ENCODE measurements around the gene BCL2L1. TPM values are rescaled to one million over a fixed set of nuclear protein-coding genes. Genes with fewer than 3 reads are reported as not detected.

BCL2L1 gene
- total and polyA plus RNA-seq, 2 experiments from 2014 or later: 42.4 to 110 TPM

DNA sequence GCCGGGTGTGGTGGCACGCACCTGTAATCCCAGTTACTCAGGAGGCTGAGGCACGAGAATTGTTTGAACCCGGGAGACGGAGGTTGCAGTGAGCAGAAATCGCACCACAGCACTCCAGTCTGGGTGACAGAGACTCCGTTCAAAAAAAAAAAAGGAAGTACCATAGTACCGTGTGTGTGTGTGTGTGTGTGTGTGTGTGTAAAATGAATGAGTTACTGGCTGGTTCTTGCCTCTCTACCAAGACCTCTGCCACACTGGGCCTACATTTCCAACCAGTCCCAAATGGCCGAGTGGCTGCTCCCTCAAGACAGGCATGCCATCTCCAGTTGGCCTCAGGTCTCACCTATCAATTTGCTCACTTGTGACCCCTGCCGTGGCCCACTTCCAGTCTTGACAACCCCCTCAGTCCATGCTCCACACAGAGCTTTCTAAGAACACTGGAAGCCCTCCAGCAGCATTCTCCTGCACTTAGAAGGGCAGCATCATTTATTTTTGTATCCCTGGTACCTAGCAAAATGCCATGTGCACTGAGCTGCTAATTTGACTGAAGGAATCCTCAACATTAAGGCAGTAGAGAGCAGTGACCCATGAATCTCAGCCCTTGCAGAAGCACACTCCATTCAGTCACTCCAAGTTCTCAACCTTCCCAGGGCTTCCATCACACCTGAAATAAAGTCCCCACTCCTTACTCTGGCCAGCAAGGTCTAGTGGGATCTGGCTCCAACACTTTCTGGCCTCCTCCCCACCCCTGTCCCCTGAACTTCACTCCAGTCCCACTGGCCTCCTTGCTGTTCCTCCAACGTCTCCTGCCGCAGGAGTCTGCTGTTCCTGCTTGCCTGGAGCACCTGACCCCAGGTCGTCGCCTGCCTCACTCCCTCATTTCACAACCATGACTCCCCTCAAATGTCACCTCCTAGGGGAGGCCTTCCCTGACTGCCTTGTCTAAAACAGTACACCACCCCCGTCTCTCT lies 55.1 kb downstream of the BCL2L1 start:
- Mint-ChIP-seq H3K27me3 (ENCODE audit: insufficient read depth, low read depth, poor library complexity) (peaks cover 4% of the 10 kb centered on the region), H3K27ac (no peak overlapping the region; the same call in 1 of the 2 replicates), H3K4me3 (no peak overlapping the region), H3K9me3 (no peaks in the 10 kb centered on the region), H3K4me1 (peaks cover 18% of the 10 kb centered on the region), H3K36me3 (ENCODE audit: low read depth) (peaks cover 20% of the 10 kb centered on the region)
- Histone ChIP-seq H3K36me3 (ENCODE audit: insufficient read depth) (peaks cover 3% of the 10 kb centered on the region; the same call in 1 of the 2 replicates), H3K9me2 (ENCODE audit: insufficient read depth) (no peaks in the 10 kb centered on the region), H3K27ac (ENCODE audit: low read depth) (peak overlapping the region; percentile 63; the same call in 1 of the 2 replicates), H3K4me3 (no peak overlapping the region), H3K4me1 (ENCODE audit: insufficient read depth) (peaks cover 10% of the 10 kb centered on the region), H3K27me3 (ENCODE audit: insufficient read depth) (no peaks in the 10 kb centered on the region), H3K79me2 (replicated peaks; ENCODE audit: insufficient read depth) (peaks cover 7% of the 10 kb centered on the region), H2AFZ (no peak overlapping the region), H3F3A (replicated peaks; ENCODE audit: low read depth) (peaks cover 32% of the 10 kb centered on the region), H4K20me1 (replicated peaks; ENCODE audit: insufficient read depth) (peaks cover 16% of the 10 kb centered on the region), H3K4me2 (no peak overlapping the region)
- DNase-seq (ENCODE audit: low spot score) (no peak), ATAC-seq (no peak)
- TF ChIP-seq ZNF331 (CRISPR knock-in tag; IDR thresholded peaks at IDR 0.05; ENCODE audit: low read depth) (no peak), JUNB (IDR thresholded peaks at IDR 0.05; ENCODE audit: unreplicated experiment) (no peak), CREB1 (CRISPR knock-in tag; IDR thresholded peaks at IDR 0.05; ENCODE audit: low read depth) (no peak), EZH2 (IDR thresholded peaks at IDR 0.05; ENCODE audit: low read depth, unreplicated experiment) (no peak), EZH2phosphoT487 (IDR thresholded peaks at IDR 0.05; ENCODE audit: unreplicated experiment) (no peak), STAT1 (IDR thresholded peaks at IDR 0.05; ENCODE audit: unreplicated experiment) (no peak), POLR2AphosphoS5 (IDR thresholded peaks at IDR 0.05; ENCODE audit: low read depth) (no peak), NANOG (IDR thresholded peaks at IDR 0.05; ENCODE audit: borderline replicate concordance) (no peak), ZNF114 (CRISPR knock-in tag; IDR thresholded peaks at IDR 0.05) (no peak)
- TF ChIP-seq, protein P1, sequence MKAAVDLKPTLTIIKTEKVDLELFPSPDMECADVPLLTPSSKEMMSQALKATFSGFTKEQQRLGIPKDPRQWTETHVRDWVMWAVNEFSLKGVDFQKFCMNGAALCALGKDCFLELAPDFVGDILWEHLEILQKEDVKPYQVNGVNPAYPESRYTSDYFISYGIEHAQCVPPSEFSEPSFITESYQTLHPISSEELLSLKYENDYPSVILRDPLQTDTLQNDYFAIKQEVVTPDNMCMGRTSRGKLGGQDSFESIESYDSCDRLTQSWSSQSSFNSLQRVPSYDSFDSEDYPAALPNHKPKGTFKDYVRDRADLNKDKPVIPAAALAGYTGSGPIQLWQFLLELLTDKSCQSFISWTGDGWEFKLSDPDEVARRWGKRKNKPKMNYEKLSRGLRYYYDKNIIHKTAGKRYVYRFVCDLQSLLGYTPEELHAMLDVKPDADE (IDR thresholded peaks at IDR 0.05): no peak
- TF ChIP-seq, protein P2, sequence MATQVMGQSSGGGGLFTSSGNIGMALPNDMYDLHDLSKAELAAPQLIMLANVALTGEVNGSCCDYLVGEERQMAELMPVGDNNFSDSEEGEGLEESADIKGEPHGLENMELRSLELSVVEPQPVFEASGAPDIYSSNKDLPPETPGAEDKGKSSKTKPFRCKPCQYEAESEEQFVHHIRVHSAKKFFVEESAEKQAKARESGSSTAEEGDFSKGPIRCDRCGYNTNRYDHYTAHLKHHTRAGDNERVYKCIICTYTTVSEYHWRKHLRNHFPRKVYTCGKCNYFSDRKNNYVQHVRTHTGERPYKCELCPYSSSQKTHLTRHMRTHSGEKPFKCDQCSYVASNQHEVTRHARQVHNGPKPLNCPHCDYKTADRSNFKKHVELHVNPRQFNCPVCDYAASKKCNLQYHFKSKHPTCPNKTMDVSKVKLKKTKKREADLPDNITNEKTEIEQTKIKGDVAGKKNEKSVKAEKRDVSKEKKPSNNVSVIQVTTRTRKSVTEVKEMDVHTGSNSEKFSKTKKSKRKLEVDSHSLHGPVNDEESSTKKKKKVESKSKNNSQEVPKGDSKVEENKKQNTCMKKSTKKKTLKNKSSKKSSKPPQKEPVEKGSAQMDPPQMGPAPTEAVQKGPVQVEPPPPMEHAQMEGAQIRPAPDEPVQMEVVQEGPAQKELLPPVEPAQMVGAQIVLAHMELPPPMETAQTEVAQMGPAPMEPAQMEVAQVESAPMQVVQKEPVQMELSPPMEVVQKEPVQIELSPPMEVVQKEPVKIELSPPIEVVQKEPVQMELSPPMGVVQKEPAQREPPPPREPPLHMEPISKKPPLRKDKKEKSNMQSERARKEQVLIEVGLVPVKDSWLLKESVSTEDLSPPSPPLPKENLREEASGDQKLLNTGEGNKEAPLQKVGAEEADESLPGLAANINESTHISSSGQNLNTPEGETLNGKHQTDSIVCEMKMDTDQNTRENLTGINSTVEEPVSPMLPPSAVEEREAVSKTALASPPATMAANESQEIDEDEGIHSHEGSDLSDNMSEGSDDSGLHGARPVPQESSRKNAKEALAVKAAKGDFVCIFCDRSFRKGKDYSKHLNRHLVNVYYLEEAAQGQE (IDR thresholded peaks at IDR 0.05; ENCODE audit: unreplicated experiment): no peak
- TF ChIP-seq, protein P3, sequence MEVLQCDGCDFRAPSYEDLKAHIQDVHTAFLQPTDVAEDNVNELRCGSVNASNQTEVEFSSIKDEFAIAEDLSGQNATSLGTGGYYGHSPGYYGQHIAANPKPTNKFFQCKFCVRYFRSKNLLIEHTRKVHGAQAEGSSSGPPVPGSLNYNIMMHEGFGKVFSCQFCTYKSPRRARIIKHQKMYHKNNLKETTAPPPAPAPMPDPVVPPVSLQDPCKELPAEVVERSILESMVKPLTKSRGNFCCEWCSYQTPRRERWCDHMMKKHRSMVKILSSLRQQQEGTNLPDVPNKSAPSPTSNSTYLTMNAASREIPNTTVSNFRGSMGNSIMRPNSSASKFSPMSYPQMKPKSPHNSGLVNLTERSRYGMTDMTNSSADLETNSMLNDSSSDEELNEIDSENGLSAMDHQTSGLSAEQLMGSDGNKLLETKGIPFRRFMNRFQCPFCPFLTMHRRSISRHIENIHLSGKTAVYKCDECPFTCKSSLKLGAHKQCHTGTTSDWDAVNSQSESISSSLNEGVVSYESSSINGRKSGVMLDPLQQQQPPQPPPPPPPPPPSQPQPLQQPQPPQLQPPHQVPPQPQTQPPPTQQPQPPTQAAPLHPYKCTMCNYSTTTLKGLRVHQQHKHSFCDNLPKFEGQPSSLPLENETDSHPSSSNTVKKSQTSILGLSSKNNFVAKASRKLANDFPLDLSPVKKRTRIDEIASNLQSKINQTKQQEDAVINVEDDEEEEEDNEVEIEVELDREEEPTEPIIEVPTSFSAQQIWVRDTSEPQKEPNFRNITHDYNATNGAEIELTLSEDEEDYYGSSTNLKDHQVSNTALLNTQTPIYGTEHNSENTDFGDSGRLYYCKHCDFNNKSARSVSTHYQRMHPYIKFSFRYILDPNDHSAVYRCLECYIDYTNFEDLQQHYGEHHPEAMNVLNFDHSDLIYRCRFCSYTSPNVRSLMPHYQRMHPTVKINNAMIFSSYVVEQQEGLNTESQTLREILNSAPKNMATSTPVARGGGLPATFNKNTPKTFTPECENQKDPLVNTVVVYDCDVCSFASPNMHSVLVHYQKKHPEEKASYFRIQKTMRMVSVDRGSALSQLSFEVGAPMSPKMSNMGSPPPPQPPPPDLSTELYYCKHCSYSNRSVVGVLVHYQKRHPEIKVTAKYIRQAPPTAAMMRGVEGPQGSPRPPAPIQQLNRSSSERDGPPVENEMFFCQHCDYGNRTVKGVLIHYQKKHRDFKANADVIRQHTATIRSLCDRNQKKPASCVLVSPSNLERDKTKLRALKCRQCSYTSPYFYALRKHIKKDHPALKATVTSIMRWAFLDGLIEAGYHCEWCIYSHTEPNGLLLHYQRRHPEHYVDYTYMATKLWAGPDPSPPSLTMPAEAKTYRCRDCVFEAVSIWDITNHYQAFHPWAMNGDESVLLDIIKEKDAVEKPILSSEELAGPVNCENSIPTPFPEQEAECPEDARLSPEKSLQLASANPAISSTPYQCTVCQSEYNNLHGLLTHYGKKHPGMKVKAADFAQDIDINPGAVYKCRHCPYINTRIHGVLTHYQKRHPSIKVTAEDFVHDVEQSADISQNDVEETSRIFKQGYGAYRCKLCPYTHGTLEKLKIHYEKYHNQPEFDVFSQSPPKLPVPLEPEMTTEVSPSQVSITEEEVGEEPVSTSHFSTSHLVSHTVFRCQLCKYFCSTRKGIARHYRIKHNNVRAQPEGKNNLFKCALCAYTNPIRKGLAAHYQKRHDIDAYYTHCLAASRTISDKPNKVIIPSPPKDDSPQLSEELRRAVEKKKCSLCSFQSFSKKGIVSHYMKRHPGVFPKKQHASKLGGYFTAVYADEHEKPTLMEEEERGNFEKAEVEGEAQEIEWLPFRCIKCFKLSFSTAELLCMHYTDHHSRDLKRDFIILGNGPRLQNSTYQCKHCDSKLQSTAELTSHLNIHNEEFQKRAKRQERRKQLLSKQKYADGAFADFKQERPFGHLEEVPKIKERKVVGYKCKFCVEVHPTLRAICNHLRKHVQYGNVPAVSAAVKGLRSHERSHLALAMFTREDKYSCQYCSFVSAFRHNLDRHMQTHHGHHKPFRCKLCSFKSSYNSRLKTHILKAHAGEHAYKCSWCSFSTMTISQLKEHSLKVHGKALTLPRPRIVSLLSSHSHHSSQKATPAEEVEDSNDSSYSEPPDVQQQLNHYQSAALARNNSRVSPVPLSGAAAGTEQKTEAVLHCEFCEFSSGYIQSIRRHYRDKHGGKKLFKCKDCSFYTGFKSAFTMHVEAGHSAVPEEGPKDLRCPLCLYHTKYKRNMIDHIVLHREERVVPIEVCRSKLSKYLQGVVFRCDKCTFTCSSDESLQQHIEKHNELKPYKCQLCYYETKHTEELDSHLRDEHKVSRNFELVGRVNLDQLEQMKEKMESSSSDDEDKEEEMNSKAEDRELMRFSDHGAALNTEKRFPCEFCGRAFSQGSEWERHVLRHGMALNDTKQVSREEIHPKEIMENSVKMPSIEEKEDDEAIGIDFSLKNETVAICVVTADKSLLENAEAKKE (CRISPR knock-in tag; IDR thresholded peaks at IDR 0.05): no peak
- TF ChIP-seq, protein P4, sequence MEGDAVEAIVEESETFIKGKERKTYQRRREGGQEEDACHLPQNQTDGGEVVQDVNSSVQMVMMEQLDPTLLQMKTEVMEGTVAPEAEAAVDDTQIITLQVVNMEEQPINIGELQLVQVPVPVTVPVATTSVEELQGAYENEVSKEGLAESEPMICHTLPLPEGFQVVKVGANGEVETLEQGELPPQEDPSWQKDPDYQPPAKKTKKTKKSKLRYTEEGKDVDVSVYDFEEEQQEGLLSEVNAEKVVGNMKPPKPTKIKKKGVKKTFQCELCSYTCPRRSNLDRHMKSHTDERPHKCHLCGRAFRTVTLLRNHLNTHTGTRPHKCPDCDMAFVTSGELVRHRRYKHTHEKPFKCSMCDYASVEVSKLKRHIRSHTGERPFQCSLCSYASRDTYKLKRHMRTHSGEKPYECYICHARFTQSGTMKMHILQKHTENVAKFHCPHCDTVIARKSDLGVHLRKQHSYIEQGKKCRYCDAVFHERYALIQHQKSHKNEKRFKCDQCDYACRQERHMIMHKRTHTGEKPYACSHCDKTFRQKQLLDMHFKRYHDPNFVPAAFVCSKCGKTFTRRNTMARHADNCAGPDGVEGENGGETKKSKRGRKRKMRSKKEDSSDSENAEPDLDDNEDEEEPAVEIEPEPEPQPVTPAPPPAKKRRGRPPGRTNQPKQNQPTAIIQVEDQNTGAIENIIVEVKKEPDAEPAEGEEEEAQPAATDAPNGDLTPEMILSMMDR (conservative IDR thresholded peaks at IDR 0.05; ENCODE audit: low read depth in 2 of 2): no peak

Data from GM23338 (cell line).